LoVo (cell line): ENCODE data around the gene ILRUN.
A peak's percentile ranks its signal among the peaks of the same experiment; 100 is the strongest.
"Not testable (repeated sequence)": the region's sequence is repeated elsewhere in the genome, so short reads cannot be mapped to it uniquely, and the experiment has no call there.

Experiments used
- DNase-seq: peaks from one replicate; pipeline ENCODE4 v3.0.0-alpha.2; 2016; ENCODE audit warnings: low spot score

Gene ILRUN

DNA sequence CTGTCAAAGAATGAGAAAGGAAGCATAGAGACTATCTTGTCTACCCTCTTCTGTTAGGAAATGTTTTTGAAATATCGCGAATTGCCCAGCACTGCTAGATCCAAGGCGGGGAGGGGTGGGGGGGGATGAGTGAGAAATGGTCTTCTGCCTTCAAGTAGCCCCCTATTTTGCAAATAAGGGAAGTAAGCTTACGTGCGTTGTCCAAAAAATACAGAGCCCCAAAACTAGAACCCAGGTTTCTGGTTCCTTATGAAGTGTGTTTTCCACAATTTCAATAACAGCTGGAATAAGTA, 923 bp upstream of the ILRUN start:
- no peak for DNase-seq

- DNase-seq: no peak
These were observed 303 bp downstream of the ILRUN start for GRCh38 chr6:34696189-34696738.

DNA sequence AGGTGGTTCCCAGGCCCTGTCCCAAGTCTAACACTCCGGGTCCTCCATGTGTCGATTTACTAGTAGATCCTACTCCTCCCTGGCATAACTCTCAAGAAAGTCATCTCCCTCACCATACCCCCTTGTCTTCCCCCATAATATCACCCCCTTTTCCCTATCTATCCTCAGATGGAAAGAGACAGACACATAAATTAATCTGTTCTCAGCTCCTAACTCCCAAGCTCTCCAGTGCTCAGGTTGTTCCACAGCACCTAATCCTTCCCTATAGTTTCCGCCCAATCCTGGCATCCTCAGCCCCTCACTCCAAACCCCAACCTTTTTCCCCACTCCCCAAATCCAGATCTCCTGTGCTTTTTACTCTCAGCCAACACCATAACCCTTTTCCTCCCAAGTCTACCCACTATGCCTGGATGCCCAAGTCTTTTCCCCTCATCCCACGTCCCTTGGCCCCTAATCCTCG, 808 bp downstream of the ILRUN start:
- no peak for DNase-seq

DNA sequence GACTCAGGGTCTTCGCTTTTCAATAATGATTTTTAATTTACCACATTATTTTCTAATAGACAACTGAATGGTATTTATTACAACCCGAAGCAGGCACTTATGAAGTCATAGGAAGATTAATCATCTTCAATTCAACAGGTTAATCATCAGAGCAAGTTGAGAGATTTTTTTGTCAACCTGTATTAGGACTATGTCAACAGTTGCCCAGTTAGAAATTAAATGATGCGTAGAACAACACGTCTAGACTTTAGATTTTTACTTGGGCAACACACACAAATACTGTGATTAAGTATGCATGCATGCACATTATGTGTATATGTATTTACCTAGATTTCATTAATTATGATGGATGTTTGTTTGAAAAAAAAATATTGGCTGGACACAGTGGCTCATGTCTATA, 4.3 kb downstream of the ILRUN start:
- DNase-seq: no peak

DNA sequence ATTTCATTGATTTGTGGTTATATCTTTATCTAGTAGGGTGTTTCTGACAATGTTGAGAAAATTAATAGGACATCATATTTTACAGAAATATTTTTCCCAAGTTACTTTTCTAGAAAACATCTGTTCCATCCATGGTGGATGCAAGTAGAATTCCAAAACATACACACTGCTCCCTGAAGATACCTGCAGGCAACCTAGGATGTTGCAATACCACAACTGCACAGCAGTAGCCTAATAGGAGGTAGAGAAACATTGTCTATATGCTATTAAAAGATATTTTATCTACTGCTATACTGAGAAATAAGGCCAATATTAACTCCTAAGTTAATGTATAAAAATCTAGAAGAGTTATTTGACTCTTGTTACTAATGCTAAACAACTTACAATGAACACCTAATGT, 6.8 kb downstream of the ILRUN start:
- no peak for DNase-seq

DNA sequence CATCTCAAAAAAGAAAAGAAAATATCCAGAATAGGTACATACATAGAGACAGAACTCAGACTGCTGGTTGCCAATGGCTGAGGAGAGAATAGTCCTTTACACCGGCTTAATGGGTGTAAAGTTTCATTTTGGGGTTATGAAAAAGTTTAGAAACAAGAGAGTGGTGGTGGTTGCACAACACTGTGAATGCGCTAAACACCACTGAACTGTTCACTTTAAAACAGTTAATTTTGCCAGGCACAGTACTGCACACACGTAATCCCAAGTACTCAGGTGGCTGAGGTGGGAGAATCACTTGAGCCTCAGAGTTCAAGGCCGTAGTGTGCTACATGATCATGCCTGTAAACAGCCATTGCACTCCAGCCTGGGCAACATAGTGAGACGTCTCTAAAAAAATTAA, 7.6 kb downstream of the ILRUN start:
- no peak for DNase-seq

- DNase-seq: no peak
These were observed 11.6 kb downstream of the ILRUN start for GRCh38 chr6:34684919-34685318.

DNA sequence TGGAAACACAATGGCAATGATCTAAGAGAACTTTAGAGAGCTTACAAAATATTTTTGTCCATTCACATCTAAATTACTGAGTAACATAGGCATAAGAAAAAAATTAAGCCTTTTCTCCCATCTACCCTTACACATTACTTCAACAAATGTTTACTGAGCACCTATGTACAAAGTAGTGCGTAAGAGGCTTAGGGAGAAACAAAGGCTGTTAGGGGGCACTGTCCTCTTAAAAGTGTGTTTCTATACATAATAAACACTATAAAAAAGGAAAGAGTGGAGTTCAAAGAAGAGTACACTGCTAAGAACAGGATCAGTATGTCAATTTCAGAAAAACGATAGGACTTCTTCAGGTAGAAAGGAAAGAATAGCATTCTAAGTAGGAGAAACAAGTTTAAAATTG, 12.2 kb downstream of the ILRUN start:
- no peak for DNase-seq

DNA sequence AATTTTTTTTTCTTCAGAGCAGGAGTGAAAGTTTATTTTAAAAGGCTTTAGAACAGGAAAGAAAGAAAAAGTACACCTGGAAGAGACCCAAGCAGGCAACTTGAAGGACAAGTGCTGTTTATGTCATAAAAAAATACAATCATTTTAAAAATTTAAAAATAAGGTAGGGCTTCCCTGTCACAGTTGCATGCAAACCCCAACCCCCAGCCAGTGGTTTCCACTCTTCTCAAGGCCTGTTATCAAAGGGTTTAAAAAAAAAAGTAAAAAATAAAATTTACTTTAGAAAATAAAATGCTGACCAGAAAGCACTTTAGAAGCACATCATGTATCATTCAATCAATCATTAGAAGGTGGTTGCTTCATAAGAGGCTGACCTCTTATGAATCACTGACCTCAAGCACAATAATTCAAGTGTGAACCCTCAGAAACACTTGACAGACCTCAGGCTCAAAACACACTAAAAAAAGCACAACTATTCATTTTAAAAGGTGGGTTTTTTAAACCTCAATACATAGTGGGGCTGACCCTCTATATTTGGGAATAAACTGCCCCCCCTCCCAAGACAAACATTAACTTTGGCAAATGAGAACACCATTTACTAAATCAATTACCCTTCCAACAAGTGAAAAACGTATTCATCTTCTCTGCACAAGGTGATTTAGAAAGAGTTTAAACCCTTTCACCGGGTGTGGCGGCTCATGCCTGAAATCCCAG, 15.6 kb downstream of the ILRUN start:
- no peak for DNase-seq

- not testable (repeated sequence) for DNase-seq
These were observed 16.3 kb downstream of the ILRUN start for GRCh38 chr6:34680313-34680712.

- DNase-seq: no peak
These were observed 16.9 kb downstream of the ILRUN start for GRCh38 chr6:34679552-34680253.

- no peak for DNase-seq
These were observed 20.4 kb downstream of the ILRUN start for GRCh38 chr6:34676140-34676539.

GRCh38 chr6:34674930-34675329, 21.6 kb downstream of the ILRUN start:
- DNase-seq: not testable (repeated sequence)

- DNase-seq: no peak
These were observed 22.3 kb downstream of the ILRUN start for GRCh38 chr6:34674268-34674639.

GRCh38 chr6:34673064-34673463, 23.5 kb downstream of the ILRUN start:
- no peak for DNase-seq

DNA sequence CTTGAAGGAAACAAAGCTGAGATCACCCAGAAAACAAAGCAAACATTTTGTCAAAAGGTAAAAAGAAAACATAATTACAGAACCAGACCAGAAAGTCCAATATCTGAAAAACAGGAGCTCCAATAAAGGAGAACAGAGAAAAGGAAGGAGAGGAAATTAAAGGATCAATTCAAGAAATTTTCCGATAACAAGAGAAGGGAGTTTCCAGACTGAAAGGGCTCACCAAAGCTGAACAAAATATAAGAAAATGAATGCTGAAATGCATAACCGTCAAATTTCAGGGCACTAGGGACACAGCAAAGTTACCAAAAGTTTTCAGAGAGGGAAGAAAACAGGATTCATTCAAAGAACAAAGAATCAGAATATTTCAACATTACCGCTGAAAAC, 23.9 kb downstream of the ILRUN start:
- DNase-seq: no peak

DNA sequence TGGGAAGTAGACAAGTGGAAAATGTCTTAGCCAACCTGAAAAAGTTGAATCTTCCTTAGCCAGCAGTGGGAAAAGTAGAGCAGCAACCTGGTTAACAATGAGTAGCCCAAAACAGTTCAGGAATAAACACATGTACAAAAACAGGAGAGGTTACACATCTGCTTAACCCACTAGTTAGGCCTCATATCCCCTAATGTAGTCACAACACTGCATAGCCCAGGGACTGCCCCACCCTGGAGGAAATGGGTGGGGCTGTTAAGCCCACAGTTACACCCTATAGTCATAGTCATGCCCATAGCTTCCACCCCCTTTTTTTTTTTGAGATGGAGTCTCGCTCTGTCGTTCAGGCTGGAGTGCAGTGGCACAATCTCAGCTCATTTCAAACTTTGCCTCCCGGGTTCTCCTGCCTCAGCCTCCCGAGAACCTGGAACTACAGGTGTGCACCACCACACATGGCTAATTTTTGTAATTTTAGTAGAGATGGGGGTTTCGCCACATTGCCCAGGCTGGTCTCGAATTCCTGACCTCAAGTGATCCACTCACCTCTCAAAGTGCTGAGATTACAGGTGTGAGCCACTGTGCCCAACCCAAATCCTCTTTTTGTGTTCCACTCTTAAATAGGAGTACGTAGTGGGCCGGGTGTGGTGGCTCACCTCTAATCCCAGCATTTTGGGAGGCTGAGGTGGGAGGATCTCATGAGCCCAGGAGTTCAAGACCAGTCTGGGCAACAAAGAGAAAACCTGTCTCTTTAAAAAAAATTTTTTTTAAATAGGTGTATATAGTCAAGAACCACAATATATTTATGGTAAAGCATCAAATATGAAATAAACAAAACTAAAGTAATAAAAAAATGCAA, 24.5 kb downstream of the ILRUN start:
- peak; percentile 50 for DNase-seq

DNA sequence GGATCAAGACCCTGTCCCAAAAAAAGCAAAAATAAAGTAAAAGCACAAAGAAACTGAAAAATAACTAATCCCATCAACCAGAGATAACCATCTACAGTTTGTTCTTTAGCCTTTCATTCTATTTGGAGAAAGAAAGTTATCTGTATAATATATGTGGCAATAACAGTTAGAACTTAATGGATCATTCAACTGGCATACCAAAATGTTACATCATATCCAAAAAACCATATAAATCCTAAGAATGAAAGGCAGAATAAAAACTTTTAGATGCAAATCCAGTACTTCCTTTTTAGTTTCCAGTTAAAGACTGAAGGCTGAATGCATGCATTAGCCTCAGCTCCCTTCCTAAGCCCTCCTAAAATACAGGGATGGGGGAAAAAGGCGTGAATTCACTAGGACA, 25.2 kb downstream of the ILRUN start:
- no peak for DNase-seq

- not testable (repeated sequence) for DNase-seq
These were observed 27.8 kb downstream of the ILRUN start for GRCh38 chr6:34668799-34669198.

DNA sequence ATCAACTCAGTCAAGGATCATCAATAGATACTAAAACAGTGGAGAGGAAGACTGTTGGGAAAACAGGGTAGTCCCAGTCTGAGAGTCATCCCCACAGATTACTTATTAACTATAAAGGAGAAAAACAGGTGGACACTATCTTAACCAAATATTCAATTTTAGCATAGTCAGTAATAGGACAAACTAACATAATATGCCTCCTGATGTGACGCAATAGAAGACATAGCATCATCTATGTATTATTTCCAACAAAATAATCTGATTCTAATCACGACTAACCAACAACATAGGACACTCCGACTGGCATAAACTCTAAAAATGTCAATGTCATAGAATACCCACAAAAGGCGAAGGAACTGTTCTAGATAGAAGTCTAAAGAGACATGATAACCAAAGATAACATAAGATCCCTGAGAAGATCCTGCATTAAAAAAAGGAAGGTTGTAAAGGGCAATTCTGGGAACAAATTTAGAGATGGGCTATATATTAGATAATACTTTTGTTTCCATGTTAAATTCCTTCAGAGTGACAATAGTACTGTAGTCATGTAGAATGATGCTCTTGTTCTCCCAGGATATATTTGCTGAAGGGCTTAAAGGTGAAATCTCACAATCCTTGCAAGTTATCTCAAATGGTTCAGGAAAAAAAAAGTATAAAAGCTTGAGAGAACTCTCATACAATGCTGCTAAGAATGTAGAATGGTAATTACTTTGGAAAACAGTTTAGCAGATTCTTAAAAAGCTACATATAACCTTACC, 28.9 kb downstream of the ILRUN start:
- no peak for DNase-seq

- DNase-seq: no peak
These were observed 31.5 kb downstream of the ILRUN start for GRCh38 chr6:34665019-34665418.
